Endothelial cell of umbilical vein (primary cell): ENCODE measurements around the gene SUPT3H. TPM values are rescaled to one million over a fixed set of nuclear protein-coding genes. Genes with fewer than 3 reads are reported as not detected.

Experiments
- BruUV-seq: library from RNA; stranded (reverse); fragments of 400-500 nt; replicated peaks from 2 replicates; lab custom pipeline; 2021; lab: Mats Ljungman, UMichigan
- CTCF ChIA-PET: fragments of 300-600, 350-600 bp; sonication (Branson Sonifier 250); formaldehyde crosslinking; loops from one replicate; lab custom pipeline; 2021; ENCODE audit warnings: antibody characterized with exemption, inconsistent platforms; lab: Charles Lee
- POLR2A ChIA-PET: fragments of 300-600, 350-600 bp; sonication (Branson Sonifier 250); formaldehyde crosslinking; loops from one replicate; lab custom pipeline; 2021; ENCODE audit warnings: antibody characterized with exemption, inconsistent platforms; lab: Charles Lee
- DNase-seq: peaks from one replicate; pipeline ENCODE4 v3.0.0-alpha.2; 2011; ENCODE audit warnings: low read depth, low spot score
- FAIRE-seq: peaks from 2 replicates; lab custom pipeline; 2011; peaks lifted over from hg19 to GRCh38; lab: Jason Lieb, UNC
- H2AFZ ChIP-seq: 2 replicates; pipeline ENCODE4 v1.6.0; 2012; ENCODE audit warnings: low read depth, low read length, control low read depth, inconsistent platforms
- H3K27ac ChIP-seq: 2 replicates; pipeline ENCODE4 v1.5.1; 2011; ENCODE audit warnings: low read depth, mild to moderate bottlenecking, control low read depth, low read length, moderate library complexity; ENCODE audit not compliant: insufficient read depth
- H3K27me3 ChIP-seq, 2 experiments: 2 replicates each; pipeline versions ENCODE4 v1.6.0 to v1.6.1; 2011; ENCODE audit warnings: low read length in 2 of 2, mixed read lengths in 1 of 2; ENCODE audit not compliant: control insufficient read depth in 2 of 2, insufficient read depth in 2 of 2
- H3K36me3 ChIP-seq, 2 experiments: 2 replicates in 1 of 2; 3 replicates in 1 of 2; pipeline ENCODE4 v1.5.1; 2011; ENCODE audit warnings: low read length in 2 of 2, mild to moderate bottlenecking in 1 of 2, moderate library complexity in 1 of 2; ENCODE audit not compliant: control insufficient read depth in 2 of 2, insufficient read depth in 2 of 2; ENCODE audit errors: extremely low read depth in 1 of 2
- H3K4me1 ChIP-seq: 3 replicates; pipeline ENCODE4 v1.5.1; 2011; ENCODE audit warnings: mild to moderate bottlenecking, low read length; ENCODE audit not compliant: control insufficient read depth, insufficient read depth; ENCODE audit errors: extremely low read depth
- H3K4me2 ChIP-seq: 2 replicates; pipeline ENCODE4 v1.6.1; 2011; ENCODE audit warnings: low read length, control low read depth, mixed read lengths; ENCODE audit not compliant: insufficient read depth
- H3K4me3 ChIP-seq, 3 experiments: fragments of 200-600 bp in 1 of 3; sonication (generic), shearing (Covaris generic) in 1 of 3; replicated peaks in 1 of 3; 2 replicates each; pipeline ENCODE4 v1.5.1; 2011 to 2016; ENCODE audit warnings: control low read depth in 3 of 3, low read length in 3 of 3, mild to moderate bottlenecking in 2 of 3, inconsistent platforms in 1 of 3, low read depth in 1 of 3, moderate library complexity in 1 of 3; ENCODE audit not compliant: insufficient read depth in 1 of 3
- H3K79me2 ChIP-seq: 2 replicates; pipeline ENCODE4 v1.6.0; 2012; ENCODE audit warnings: low read length, inconsistent platforms; ENCODE audit not compliant: control insufficient read depth, insufficient read depth
- H3K9ac ChIP-seq: replicated peaks from 2 replicates; pipeline ENCODE3; 2011; ENCODE audit warnings: low read length, control low read depth; ENCODE audit not compliant: insufficient read depth; ENCODE audit errors: extremely low read depth
- H3K9me1 ChIP-seq: replicated peaks from 3 replicates; pipeline ENCODE4 v1.6.0; 2011; ENCODE audit warnings: mild to moderate bottlenecking, low read length; ENCODE audit not compliant: control insufficient read depth, insufficient read depth; ENCODE audit errors: extremely low read depth
- H3K9me3 ChIP-seq: replicated peaks from 2 replicates; pipeline ENCODE4 v1.5.1; 2012; ENCODE audit warnings: low read length, inconsistent platforms; ENCODE audit not compliant: control insufficient read depth, insufficient read depth
- H4K20me1 ChIP-seq: replicated peaks from 2 replicates; pipeline ENCODE3; 2011; ENCODE audit warnings: mild to moderate bottlenecking, low read length; ENCODE audit not compliant: control insufficient read depth, insufficient read depth; ENCODE audit errors: extremely low read depth
- CTCF ChIP-seq, 2 donors: IDR thresholded peaks; 1 replicate in 1 of 2; 2 replicates in 1 of 2; pipeline ENCODE4 v1.5.1; 2011; ENCODE audit warnings: low read length in 2 of 2, mild to moderate bottlenecking in 2 of 2, moderate library complexity in 2 of 2, control low read depth in 1 of 2, inconsistent platforms in 1 of 2, low read depth in 1 of 2; ENCODE audit not compliant: insufficient read depth in 1 of 2; ENCODE audit errors: extremely low read depth in 1 of 2
- EZH2 ChIP-seq: IDR thresholded peaks from 2 replicates; pipeline ENCODE4 v1.6.1; 2012; ENCODE audit warnings: borderline replicate concordance, low read depth, mild to moderate bottlenecking, moderate library complexity, low read length, inconsistent platforms; ENCODE audit not compliant: severe bottlenecking
- FOS ChIP-seq: IDR thresholded peaks from 2 replicates; pipeline ENCODE4 v1.6.1; 2011; ENCODE audit warnings: mild to moderate bottlenecking, low read length, moderate library complexity, borderline replicate concordance; ENCODE audit not compliant: insufficient read depth
- GATA2 ChIP-seq: IDR thresholded peaks from 2 replicates; pipeline ENCODE4 v1.7.0; 2011; ENCODE audit warnings: low read depth, mild to moderate bottlenecking, moderate library complexity, mixed read lengths, low read length; ENCODE audit not compliant: insufficient read length, insufficient read depth
- JUN ChIP-seq: IDR thresholded peaks from 2 replicates; pipeline ENCODE4 v1.6.1; 2011; ENCODE audit warnings: borderline replicate concordance, low read depth; ENCODE audit not compliant: insufficient read length, insufficient read depth
- MAX ChIP-seq: IDR thresholded peaks from 2 replicates; pipeline ENCODE4 v1.6.1; 2011; ENCODE audit not compliant: insufficient read depth, insufficient read length
- MYC ChIP-seq: IDR thresholded peaks from one replicate; pipeline ENCODE4 v1.6.1; 2011; ENCODE audit warnings: mild to moderate bottlenecking, low read depth, low read length
- POLR2A ChIP-seq: IDR thresholded peaks from 2 replicates; pipeline ENCODE4 v1.6.1; 2012; ENCODE audit warnings: low read depth, mild to moderate bottlenecking, control low read depth, low read length
- POLR2AphosphoS5 ChIP-seq: IDR thresholded peaks from 2 replicates; pipeline ENCODE4 v1.6.1; 2012; ENCODE audit warnings: low read depth, mild to moderate bottlenecking, control low read depth, low read length, moderate library complexity; ENCODE audit not compliant: insufficient read depth
- dilution Hi-C: fragments of 300-500 bp; cut with MboI; formaldehyde crosslinking; loops from one replicate; pipeline ENCODE4 v1.15.0; 2019; ENCODE audit warnings: low sequenced_read_pairs; ENCODE audit not compliant: extremely low pct_ligation_motif_present
- intact Hi-C: fragments of 100-400 bp; cut with micrococcal nuclease; formaldehyde crosslinking; loops from one replicate; pipeline ENCODE4 v1.10.0; 2022
- polyA plus RNA-seq, 4 experiments: library from polyadenylated mRNA; depleted of rRNA in 3 of 4; stranded (reverse) in 3 of 4; unstranded in 1 of 4; fragments of >200 nt; gene quantifications; 2 replicates each; pipeline versions ENCODE4 v1.2.1 to v1.2.3, GENCODE V29; 2011 to 2012; ENCODE audit warnings: missing spikeins in 1 of 4
- total RNA-seq: library from RNA; stranded (reverse); gene quantifications from 2 replicates; pipeline ENCODE4 v1.2.3, GENCODE V29; 2021

The SUPT3H gene
- total and polyA plus RNA-seq, 2 donors (not counting 3 experiments of a cell fraction or from before 2014, with no cell fraction given) = 8.3 to 9.8 TPM

GRCh38 chr6:45006893-45007292, 370.8 kb downstream of the SUPT3H start:
- no peaks in the 10 kb centered on the region for H3K79me2 ChIP-seq
- no peaks in the 10 kb centered on the region for H3K27me3 ChIP-seq
- dilution Hi-C loops (no loop called here), intact Hi-C loops (no loop called here)
- no peaks in the 10 kb centered on the region for H3K9me3 ChIP-seq
- H3K36me3 ChIP-seq = no peaks in the 10 kb centered on the region
- H3K4me2 ChIP-seq = no peak overlapping the region
- H3K9ac ChIP-seq = no peak overlapping the region
- no peak overlapping the region for H3K27ac ChIP-seq
- TF ChIP-seq JUN (no peak), GATA2 (no peak), MYC (no peak), MAX (no peak)
- no peaks in the 10 kb centered on the region for H4K20me1 ChIP-seq
- no peak for FAIRE-seq
- H2AFZ ChIP-seq = no peak overlapping the region
- no peaks in the 10 kb centered on the region for H3K4me1 ChIP-seq
- no peaks in the 10 kb centered on the region for H3K9me1 ChIP-seq
- DNase-seq = no peak
- CTCF ChIA-PET = interaction anchor here (1.2 kb wide), 1 partner anchor 9 kb away, joined by 3 read pairs; no protein-coding TSS in a partner anchor
- POLR2A ChIA-PET = no interaction called here
- H3K4me3 ChIP-seq = no peak overlapping the region
- BruUV-seq = no TSS peak

- no TSS peak for BruUV-seq
- POLR2A ChIA-PET = no interaction called here
- no peak overlapping the region for H3K9ac ChIP-seq
- H3K4me2 ChIP-seq = no peak overlapping the region
- TF ChIP-seq EZH2 (no peak), JUN (no peak), FOS (no peak), CTCF (IDR thresholded peaks at IDR 0.05; ENCODE audit: extremely low read depth in 1 of 2, insufficient read depth in 1 of 2, low read depth in 1 of 2, low read length in 2 of 2) (no peak), POLR2AphosphoS5 (no peak), MAX (no peak), MYC (no peak), GATA2 (no peak), POLR2A (no peak)
- H3K79me2 ChIP-seq = no peaks in the 10 kb centered on the region
- CTCF ChIA-PET = no interaction called here
- no peaks in the 10 kb centered on the region for H3K27me3 ChIP-seq
- intact Hi-C loops (no loop called here), dilution Hi-C loops (no loop called here)
- DNase-seq (no peak), FAIRE-seq (no peak)
- no peak overlapping the region for H2AFZ ChIP-seq
- H4K20me1 ChIP-seq = no peaks in the 10 kb centered on the region
- H3K27ac ChIP-seq = no peak overlapping the region
- H3K4me3 ChIP-seq = no peak overlapping the region
- H3K4me1 ChIP-seq = no peaks in the 10 kb centered on the region
- H3K9me3 ChIP-seq = no peaks in the 10 kb centered on the region
- H3K36me3 ChIP-seq = no peaks in the 10 kb centered on the region
- no peaks in the 10 kb centered on the region for H3K9me1 ChIP-seq
Measured at GRCh38 chr6:45003961-45004360, 373.8 kb downstream of the SUPT3H start.
